Upper lobe of left lung (tissue), 6 donors: ENCODE results near the gene MIGA2. TPM values are rescaled to one million over a fixed set of nuclear protein-coding genes. Genes with fewer than 3 reads are reported as not detected.
A peak's percentile ranks its signal among the peaks of the same experiment; 100 is the strongest.

Experiments
- ATAC-seq, 2 donors: fragments of 200-7000 bp; cut with Tn5 transposase; one replicate each; pipeline ENCODE4 v1.9.1; 2022; ENCODE audit warnings: mild to moderate bottlenecking in 2 of 2, moderate library complexity in 2 of 2; ENCODE audit not compliant: low FRiP score in 2 of 2
- DNase-seq, 2 donors: peaks; one replicate each; pipeline ENCODE4 v3.0.0-alpha.2; 2019 to 2020
- H3K27ac ChIP-seq, 4 donors: fragments of 200-600 bp; sonication (generic); one replicate each; pipeline ENCODE4 v1.5.1; 2016 to 2019
- H3K27me3 ChIP-seq, 4 donors: fragments of 200-600 bp; sonication (generic); one replicate each; pipeline ENCODE4 v1.5.1; 2017 to 2019
- H3K36me3 ChIP-seq, 4 donors: fragments of 200-600 bp; sonication (generic); one replicate each; pipeline ENCODE4 v1.5.1; 2016 to 2019
- H3K4me1 ChIP-seq, 4 donors: fragments of 200-600 bp; sonication (generic); one replicate each; pipeline ENCODE4 v1.5.1; 2018 to 2019
- H3K4me3 ChIP-seq, 4 donors: fragments of 200-600 bp; sonication (generic); one replicate each; pipeline ENCODE4 v1.5.1; 2017 to 2019; ENCODE audit warnings: mild to moderate bottlenecking in 2 of 4, moderate library complexity in 1 of 4
- H3K9me3 ChIP-seq, 4 donors: fragments of 200-600 bp; sonication (generic); one replicate each; pipeline ENCODE4 v1.5.1; 2018 to 2019
- CTCF ChIP-seq, 6 experiments: fragments of 450-650 bp in 4 of 6; fragments of 200-600 bp in 2 of 6; sonication (generic) in 2 of 6; IDR thresholded peaks; one replicate each; pipeline ENCODE4 v1.5.1; 2016 to 2019; ENCODE audit warnings: antibody characterized with exemption in 6 of 6
- EP300 ChIP-seq, 4 donors: sonication (generic); formaldehyde crosslinking; IDR thresholded peaks; one replicate each; pipeline ENCODE4 v1.5.1; 2017; ENCODE audit warnings: antibody characterized with exemption in 4 of 4, control low read depth in 2 of 4
- POLR2A ChIP-seq, 4 donors: fragments of 450-650 bp; IDR thresholded peaks; one replicate each; pipeline ENCODE4 v1.5.1; 2016 to 2017; ENCODE audit warnings: antibody characterized with exemption in 4 of 4, mild to moderate bottlenecking in 2 of 4
- POLR2AphosphoS5 ChIP-seq, 2 donors: sonication (generic); formaldehyde crosslinking; IDR thresholded peaks; one replicate each; pipeline ENCODE4 v1.5.1; 2017; ENCODE audit warnings: antibody characterized with exemption in 2 of 2
- WGBS, 2 donors: methylation state at CpG; one replicate each; pipeline ENCODE4 v1.1.5; 2017 to 2018; 5-methylcytosine and 5-hydroxymethylcytosine counted together
- total RNA-seq, 6 donors: library from RNA; depleted of rRNA in 4 of 6; stranded (reverse); fragments of >200 nt in 4 of 6; gene quantifications; one replicate each; pipeline versions ENCODE4 v1.1.0 to v1.2.1, GENCODE V29; 2016 to 2021
- donor health status: DM: no; HTN: no; CAD: no; lungs with moderate emphysema.
- donor health status: DM: no; HTN: yes; CAD: no; lungs with severe emphysema.

Gene MIGA2
- total RNA-seq, 6 donors from 2014 or later = 18.6 to 95.3 (median 28.6) TPM

- Histone ChIP-seq H3K4me1 (peaks cover 13 to 23% (median 18%) of the 10 kb centered on the region in 4 donors), H3K27ac (no peak overlapping the region), H3K27me3 (no peaks in the 10 kb centered on the region), H3K4me3 (no peak overlapping the region), H3K9me3 (no peaks in the 10 kb centered on the region), H3K36me3 (peaks cover 8 to 45% (median 33%) of the 10 kb centered on the region in 4 donors)
- TF ChIP-seq EP300 (IDR thresholded peaks at IDR 0.05) (no peak), POLR2AphosphoS5 (IDR thresholded peaks at IDR 0.05) (no peak), POLR2A (IDR thresholded peaks at IDR 0.05) (no peak), CTCF (IDR thresholded peaks at IDR 0.05) (no peak)
- DNase-seq (no peak), ATAC-seq (no peak)
- WGBS, 2 donors = 93 to 96% methylated on average over 2 to 7 of the region's 7 CpGs
Measured at GRCh38 chr9:129084087-129084486, 47.7 kb downstream of the MIGA2 start.

- 89 to 93% methylated on average over 10 to 15 of the region's 15 CpGs for WGBS, 2 donors
- DNase-seq = peak in 1 of 2 donors; percentile 69
- H3K4me1 ChIP-seq = no peaks in the 10 kb centered on the region
- H3K27me3 ChIP-seq = no peaks in the 10 kb centered on the region
- ATAC-seq = no peak
- no peaks in the 10 kb centered on the region for H3K9me3 ChIP-seq
- no peak for TF ChIP-seq POLR2AphosphoS5 (IDR thresholded peaks at IDR 0.05)
- peaks cover 8 to 61% (median 43%) of the 10 kb centered on the region in 4 donors for H3K36me3 ChIP-seq
- H3K27ac ChIP-seq = no peak overlapping the region
- no peak overlapping the region for H3K4me3 ChIP-seq
Measured at GRCh38 chr9:129089246-129089645, 52.8 kb downstream of the MIGA2 start.

DNA sequence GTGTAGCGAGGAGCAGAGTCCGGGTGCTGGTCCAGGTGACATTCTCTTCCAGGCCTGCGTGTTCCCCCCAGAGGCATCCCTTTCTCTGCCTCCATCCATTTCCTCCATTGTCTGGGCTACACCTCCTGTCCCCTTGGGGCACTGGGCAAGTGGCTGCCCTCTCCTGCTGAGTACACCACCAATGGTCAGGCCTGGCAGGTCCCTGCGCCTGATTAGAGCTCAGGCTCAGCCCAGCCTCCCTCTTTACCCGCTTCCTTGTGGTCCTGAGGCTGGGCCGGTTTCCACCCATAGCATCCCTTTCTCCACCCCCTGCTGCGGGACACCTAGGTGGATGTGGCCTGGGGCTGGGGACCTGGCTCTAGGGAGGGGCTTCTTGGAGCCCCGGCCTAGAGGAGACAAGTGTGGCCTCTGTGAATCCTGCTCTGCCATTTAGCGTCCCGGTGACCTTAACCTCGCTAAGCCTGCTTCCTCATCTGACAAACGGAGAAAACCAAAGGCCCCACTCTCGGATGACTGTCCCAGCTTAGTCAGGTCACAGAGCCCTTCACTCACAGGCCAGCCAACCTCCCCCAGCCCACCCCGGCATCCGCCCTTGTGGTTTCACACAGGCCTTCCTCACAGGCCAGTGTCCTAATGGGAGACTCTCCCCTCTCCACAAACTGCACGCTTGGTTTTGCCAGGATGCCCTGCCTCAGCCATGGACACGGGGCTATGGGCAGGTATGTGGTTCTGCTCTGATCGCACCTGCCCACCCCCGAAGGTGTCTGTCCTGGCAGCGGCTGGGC lies 57.4 kb downstream of the MIGA2 start:
- no peak for TF ChIP-seq POLR2AphosphoS5 (IDR thresholded peaks at IDR 0.05)
- TF ChIP-seq CTCF (IDR thresholded peaks at IDR 0.05) = no peak
- TF ChIP-seq POLR2A (IDR thresholded peaks at IDR 0.05) = no peak
- TF ChIP-seq EP300 (IDR thresholded peaks at IDR 0.05) = no peak
- no peak for ATAC-seq
- Histone ChIP-seq H3K4me1 (no peaks in the 10 kb centered on the region), H3K36me3 (peaks cover 3 to 56% (median 33%) of the 10 kb centered on the region in 4 donors), H3K4me3 (no peak overlapping the region), H3K27ac (no peak overlapping the region), H3K27me3 (no peaks in the 10 kb centered on the region), H3K9me3 (no peaks in the 10 kb centered on the region)
- 85 to 87% methylated on average over 18 to 20 of the region's 20 CpGs for WGBS, 2 donors
- DNase-seq = no peak

GRCh38 chr9:129094387-129095169 lies 58.2 kb downstream of the MIGA2 start:
- TF ChIP-seq POLR2AphosphoS5 (IDR thresholded peaks at IDR 0.05) (no peak), EP300 (IDR thresholded peaks at IDR 0.05) (no peak)
- H3K9me3 ChIP-seq = no peaks in the 10 kb centered on the region
- ATAC-seq (no peak), DNase-seq (no peak)
- 90 to 94% methylated on average over 6 to 10 of the region's 13 CpGs for WGBS, 2 donors
- H3K4me3 ChIP-seq = no peak overlapping the region
- no peak overlapping the region for H3K27ac ChIP-seq
- no peaks in the 10 kb centered on the region for H3K4me1 ChIP-seq
- peaks cover 0 to 48% (median 27%) of the 10 kb centered on the region in 4 donors for H3K36me3 ChIP-seq
- no peaks in the 10 kb centered on the region for H3K27me3 ChIP-seq

GRCh38 chr9:129095170-129095667 lies 58.8 kb downstream of the MIGA2 start:
- H3K27ac ChIP-seq = no peak overlapping the region
- peaks cover 0 to 42% (median 23%) of the 10 kb centered on the region in 4 donors for H3K36me3 ChIP-seq
- H3K4me3 ChIP-seq = no peak overlapping the region
- TF ChIP-seq POLR2AphosphoS5 (IDR thresholded peaks at IDR 0.05) (no peak), CTCF (IDR thresholded peaks at IDR 0.05) (no peak), POLR2A (IDR thresholded peaks at IDR 0.05) (no peak), EP300 (IDR thresholded peaks at IDR 0.05) (no peak)
- H3K4me1 ChIP-seq = no peaks in the 10 kb centered on the region
- WGBS, 2 donors = 92 to 95% methylated on average over 12 to 21 of the region's 21 CpGs
- H3K27me3 ChIP-seq = no peaks in the 10 kb centered on the region
- DNase-seq = peak in 1 of 2 donors; percentile 84
- ATAC-seq = no peak
- no peaks in the 10 kb centered on the region for H3K9me3 ChIP-seq
